Stimulated activated CD4-positive, alpha-beta T cell treated with anti-CD3 and anti-CD28 coated beads, Interleukin-1b, Interleukin-23, amount 100 ng/mL, for 4 hours (primary cell): ENCODE results near the gene C4A.
A peak's percentile ranks its signal among the peaks of the same experiment; 100 is the strongest.
"Not testable (repeated sequence)": the region's sequence is repeated elsewhere in the genome, so short reads cannot be mapped to it uniquely, and the experiment has no call there.

ENCODE experiments used
- DNase-seq, 2 donors: peaks; one replicate each; pipeline ENCODE4 v3.0.0-alpha.2; 2020; ENCODE audit warnings: low read depth in 2 of 2

The C4A gene

GRCh38 chr6:31958741-31959739 is 22.8 kb upstream of the C4A start, which contains the start of the genes NELFE and SKIC2:
NELFE (minus strand) TSS chr6:31958971; CDS start chr6:31958446, 525 bp downstream.
SKIC2 (plus strand) TSS chr6:31959175; CDS start chr6:31959193, 18 bp downstream.
- DNase-seq = peak; percentile 96 to 97

- no peak for DNase-seq
These were observed 20.2 kb upstream of the C4A start for GRCh38 chr6:31961616-31962015.

GRCh38 chr6:31963921-31964320 is 17.9 kb upstream of the C4A start:
- no peak for DNase-seq

GRCh38 chr6:31965700-31966099 is 16.2 kb upstream of the C4A start:
- DNase-seq = no peak

DNA sequence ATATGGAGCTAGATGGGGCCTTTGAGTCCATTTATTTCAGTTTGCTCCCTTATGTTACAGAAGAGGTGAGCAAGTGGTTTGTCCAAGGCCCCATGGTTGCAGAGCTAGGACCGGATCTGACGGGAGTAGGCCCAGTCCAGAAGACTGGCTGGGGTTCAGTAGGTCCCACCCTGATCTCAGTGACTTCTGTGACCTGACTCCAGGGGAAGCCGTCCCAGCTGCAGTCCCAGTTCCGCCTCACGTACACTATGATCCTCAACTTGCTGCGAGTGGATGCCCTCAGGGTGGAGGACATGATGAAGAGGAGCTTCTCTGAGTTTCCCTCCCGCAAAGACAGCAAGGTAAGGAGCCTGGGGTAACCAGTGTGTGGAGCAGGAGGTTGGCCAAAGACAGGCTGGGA is 15.4 kb upstream of the C4A start:
- no peak for DNase-seq

- no peak for DNase-seq
These were observed 14.6 kb upstream of the C4A start for GRCh38 chr6:31966997-31967925.

DNA sequence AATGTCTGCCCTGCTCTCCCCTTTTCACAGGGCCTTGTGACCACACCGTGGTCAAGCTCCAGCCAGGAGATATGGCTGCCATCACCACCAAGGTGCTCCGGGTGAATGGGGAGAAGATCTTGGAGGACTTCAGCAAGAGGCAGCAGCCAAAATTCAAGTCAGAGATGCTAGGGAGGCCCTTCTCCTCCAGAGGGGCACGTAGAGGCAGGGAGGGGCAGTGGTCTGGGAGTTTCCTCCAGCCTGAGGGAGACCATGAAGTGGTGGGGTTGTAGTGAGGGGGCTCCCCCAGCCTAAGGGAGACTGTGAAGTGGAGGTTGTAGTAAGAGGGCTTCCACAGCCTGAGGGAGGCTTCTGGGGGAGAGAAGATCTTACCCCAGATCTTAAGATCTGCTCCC is 13.9 kb upstream of the C4A start:
- no peak for DNase-seq

GRCh38 chr6:31968326-31968725 is 13.5 kb upstream of the C4A start:
- DNase-seq = no peak

GRCh38 chr6:31968791-31969711 is 12.8 kb upstream of the C4A start:
- no peak for DNase-seq

DNA sequence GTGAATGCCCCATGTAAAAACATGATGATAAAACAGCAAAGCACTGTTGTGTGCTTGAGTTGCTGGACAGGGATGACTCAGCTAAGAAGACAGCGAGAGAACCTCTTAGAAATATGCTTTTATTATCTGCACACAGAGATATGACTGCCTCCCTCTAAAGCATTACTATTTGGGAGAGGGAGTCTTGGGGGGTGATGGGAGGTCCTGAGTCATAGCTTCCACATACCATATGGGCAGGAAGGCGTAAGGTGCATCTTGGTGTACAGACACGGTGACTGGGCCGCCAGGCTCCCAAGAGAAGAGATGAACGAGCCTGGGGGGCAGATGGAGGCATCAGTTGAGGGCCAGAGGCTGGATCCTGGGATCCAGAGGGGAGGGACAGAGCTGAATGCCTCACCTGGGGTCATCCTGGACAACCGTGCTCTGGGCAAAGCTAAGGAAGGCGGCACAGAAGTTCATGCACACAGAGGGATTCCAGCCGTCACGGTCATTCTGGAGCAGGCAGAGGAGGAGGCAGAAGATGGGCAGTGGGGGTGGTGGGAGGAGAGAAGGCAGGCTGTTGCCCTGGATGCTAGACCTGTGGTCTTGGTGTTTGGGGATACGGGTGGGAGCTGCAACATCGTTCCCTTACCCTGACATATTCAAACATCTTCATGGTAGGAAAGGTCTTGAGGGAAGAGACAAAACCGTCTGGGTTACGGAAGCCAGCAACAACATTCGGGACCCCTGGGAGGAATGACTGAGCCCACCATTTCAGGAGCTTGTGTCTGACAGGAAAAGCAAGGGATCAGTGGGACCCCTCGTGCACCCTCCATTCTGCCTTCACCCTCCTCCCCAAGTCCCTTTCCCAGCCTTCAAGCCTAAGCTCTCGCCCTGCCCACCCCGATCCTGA is 11.9 kb upstream of the C4A start:
- no peak for DNase-seq

DNA sequence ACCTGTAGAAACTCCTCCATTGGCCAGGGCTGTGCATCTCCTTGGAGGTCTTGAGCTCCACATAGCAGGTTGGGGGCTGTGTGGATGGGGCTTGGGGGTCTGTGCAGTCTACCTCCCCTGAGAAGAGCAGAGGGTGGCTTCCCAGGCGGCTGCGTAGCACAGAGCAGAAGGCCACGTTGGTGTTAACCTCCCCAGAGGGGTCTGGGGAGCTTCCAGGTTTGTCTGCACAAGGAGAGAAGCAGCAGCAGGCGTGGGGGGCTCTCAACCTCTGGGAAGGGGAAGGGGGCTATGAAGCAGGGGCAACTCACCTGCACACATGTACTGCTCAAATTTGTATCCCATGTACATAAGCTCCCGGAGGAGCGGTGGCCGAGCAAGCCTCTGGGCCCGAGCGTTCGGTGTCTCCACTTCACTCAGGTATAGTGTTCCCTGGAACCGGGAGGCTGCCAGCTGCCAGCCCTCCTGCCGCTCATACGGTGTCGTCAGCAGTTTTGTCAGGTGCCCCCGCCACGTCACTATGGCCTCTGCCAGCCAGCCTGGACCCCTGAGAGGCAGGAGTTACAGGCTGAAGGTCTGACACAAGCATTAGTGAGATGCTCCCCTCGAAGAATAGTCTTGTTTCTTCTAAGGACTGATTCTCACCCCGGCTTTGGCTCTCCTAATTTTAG is 11.1 kb upstream of the C4A start:
- DNase-seq = no peak

DNA sequence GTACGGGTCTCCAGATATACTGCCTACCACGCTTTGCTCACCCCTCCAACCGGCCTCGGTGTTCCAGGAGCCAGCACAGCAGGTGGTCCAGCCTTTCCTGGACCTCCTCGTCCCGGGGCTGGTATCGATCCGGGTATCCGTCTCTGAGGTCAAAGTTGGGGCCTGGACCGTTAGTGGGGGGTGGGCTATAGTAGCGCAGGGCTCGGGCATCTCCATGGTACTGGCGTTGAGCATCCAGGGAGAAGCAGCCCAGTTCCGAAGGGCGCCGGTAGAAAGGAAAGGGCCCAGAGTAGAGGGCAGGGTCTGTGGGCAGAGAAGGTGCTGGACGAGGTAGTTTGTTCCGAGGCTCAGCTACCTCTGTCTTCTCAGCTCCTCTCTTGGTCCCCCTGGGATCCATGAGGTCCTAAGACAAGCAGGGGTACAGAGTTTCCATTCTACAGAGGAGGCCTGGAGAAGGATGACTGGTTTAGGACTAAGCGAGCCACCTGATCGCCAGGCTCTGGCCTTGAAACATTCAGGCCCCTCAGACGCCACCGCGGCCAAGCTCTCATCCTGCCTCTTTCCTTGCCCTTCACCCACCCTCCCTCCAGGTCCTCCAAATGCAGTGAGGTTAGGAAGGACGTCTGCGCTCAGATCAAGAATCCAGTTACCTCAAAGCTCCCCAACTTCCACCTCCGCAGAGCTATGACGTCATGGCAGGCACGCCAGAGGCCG is 10.4 kb upstream of the C4A start:
- no peak for DNase-seq

GRCh38 chr6:31971993-31972708 is 9.7 kb upstream of the C4A start, which contains the start of gene DXO:
DXO (minus strand) TSS chr6:31972138; CDS start chr6:31971675, 463 bp downstream.
- DNase-seq = peak; percentile 91 to 94

DNA sequence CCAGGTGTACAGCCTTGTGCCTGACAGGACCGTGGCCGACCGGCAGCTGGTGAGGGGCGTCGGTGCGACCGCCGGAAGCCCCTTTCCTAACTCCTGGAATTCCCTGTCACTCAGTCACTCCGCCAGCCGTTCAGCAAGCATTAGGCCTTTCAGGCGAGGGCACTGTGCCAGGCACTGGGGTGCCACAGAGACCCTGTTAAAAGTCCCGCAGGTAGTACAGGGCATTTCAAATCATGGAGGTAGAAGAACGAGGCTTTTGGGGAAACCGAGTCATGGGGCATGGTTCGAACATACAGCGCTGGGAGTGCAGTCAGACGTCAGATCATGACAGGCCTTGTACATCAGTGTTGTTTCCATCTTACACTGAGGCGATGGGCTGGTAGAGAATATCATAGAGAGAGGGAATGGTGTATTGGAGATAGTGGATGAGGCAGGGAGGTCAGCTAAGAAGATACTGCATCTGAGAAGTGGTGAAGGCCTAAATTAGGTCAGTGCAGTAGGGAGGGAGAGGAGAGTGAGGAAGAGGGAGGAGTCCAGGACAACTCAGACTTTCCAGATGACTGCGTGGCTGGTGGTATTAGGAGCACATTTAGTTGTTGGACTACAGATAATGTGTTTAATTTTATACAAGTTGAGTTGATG is 9.0 kb upstream of the C4A start:
- DNase-seq = no peak

GRCh38 chr6:31976065-31976464 is 5.8 kb upstream of the C4A start:
- not testable (repeated sequence) for DNase-seq

GRCh38 chr6:31977816-31978431 is 3.9 kb upstream of the C4A start:
- no peak for DNase-seq

GRCh38 chr6:31978831-31979230 is 3.0 kb upstream of the C4A start:
- no peak for DNase-seq
